A549 (cell line): ENCODE results near the gene ESPN.

Source experiments
- BHLHE40 ChIP-seq: IDR thresholded peaks from 2 replicates; pipeline ENCODE4 v1.6.1; 2012; ENCODE audit warnings: low read depth, low read length, inconsistent platforms
- CBX8 ChIP-seq: fragments of 200-600 bp; sonication (generic); IDR thresholded peaks from 2 replicates; pipeline ENCODE4 v1.6.1; 2016
- CHD2 ChIP-seq: fragments of 150-350 bp; IDR thresholded peaks from 2 replicates; pipeline ENCODE4 v1.6.1; 2014; ENCODE audit warnings: low read length; ENCODE audit not compliant: partially characterized antibody
- CHD4 ChIP-seq: fragments of 200-600 bp; sonication (generic); IDR thresholded peaks from 2 replicates; pipeline ENCODE4 v1.6.1; 2016; ENCODE audit warnings: antibody characterized with exemption, mild to moderate bottlenecking, borderline replicate concordance
- CTCF ChIP-seq: fragments of >200 bp; sonication (Bioruptor Twin); formaldehyde crosslinking; IDR thresholded peaks from 3 replicates; pipeline ENCODE4 v1.5.1; 2016
- EHMT2 ChIP-seq: fragments of 200-600 bp; sonication (generic); IDR thresholded peaks from 2 replicates; pipeline ENCODE4 v1.6.1; 2016; ENCODE audit warnings: antibody characterized with exemption, low read depth, mild to moderate bottlenecking, moderate library complexity
- EP300 ChIP-seq, 2 experiments: fragments of >200 bp; sonication (Bioruptor Twin); formaldehyde crosslinking; IDR thresholded peaks; 2 replicates in 1 of 2; 3 replicates in 1 of 2; pipeline ENCODE4 v1.6.1; 2016 to 2017
- KDM1A ChIP-seq: fragments of 200-600 bp; sonication (generic); IDR thresholded peaks from 2 replicates; pipeline ENCODE4 v1.6.1; 2016; ENCODE audit warnings: low read depth, mild to moderate bottlenecking
- POLR2A ChIP-seq: IDR thresholded peaks from 2 replicates; pipeline ENCODE4 v1.6.1; 2012; ENCODE audit warnings: mild to moderate bottlenecking, low read length
- RARB ChIP-seq: fragments of 250-450 bp; sonication (Bioruptor Pico); IDR thresholded peaks from 2 replicates; pipeline ENCODE4 v1.8.0; 2021; ENCODE audit warnings: mild to moderate bottlenecking, moderate library complexity
- ZSCAN20 ChIP-seq: fragments of 250-450 bp; sonication (Bioruptor Pico); IDR thresholded peaks from 2 replicates; pipeline ENCODE4 v1.8.0; 2022; ENCODE audit warnings: mild to moderate bottlenecking, moderate library complexity
- TF ChIP-seq, protein P1 (sequence below): fragments of 250-450 bp; sonication (Bioruptor Pico); IDR thresholded peaks from 2 replicates; pipeline ENCODE4 v1.5.0; 2021; ENCODE audit warnings: mild to moderate bottlenecking, moderate library complexity, borderline replicate concordance

- TF ChIP-seq POLR2A (no peak), KDM1A (no peak), CTCF (no peak), RARB (CRISPR knock-in tag) (no peak), CBX8 (no peak), ZSCAN20 (CRISPR knock-in tag) (no peak), CHD2 (no peak), EP300 (IDR thresholded peaks at IDR 0.05) (no peak), BHLHE40 (no peak), EHMT2 (no peak), CHD4 (no peak)
- TF ChIP-seq, protein P1, sequence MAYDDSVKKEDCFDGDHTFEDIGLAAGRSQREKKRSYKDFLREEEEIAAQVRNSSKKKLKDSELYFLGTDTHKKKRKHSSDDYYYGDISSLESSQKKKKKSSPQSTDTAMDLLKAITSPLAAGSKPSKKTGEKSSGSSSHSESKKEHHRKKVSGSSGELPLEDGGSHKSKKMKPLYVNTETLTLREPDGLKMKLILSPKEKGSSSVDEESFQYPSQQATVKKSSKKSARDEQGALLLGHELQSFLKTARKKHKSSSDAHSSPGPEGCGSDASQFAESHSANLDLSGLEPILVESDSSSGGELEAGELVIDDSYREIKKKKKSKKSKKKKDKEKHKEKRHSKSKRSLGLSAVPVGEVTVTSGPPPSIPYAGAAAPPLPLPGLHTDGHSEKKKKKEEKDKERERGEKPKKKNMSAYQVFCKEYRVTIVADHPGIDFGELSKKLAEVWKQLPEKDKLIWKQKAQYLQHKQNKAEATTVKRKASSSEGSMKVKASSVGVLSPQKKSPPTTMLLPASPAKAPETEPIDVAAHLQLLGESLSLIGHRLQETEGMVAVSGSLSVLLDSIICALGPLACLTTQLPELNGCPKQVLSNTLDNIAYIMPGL (CRISPR knock-in tag): no peak
Observed at GRCh38 chr1:6473974-6474814, 49.6 kb downstream of the ESPN start.
